ENCODE data around the gene LHX8. TPM values are rescaled to one million over a fixed set of nuclear protein-coding genes. Genes with fewer than 3 reads are reported as not detected.

LHX8 gene
- total RNA-seq, 1 experiment from 2014 or later, result not detected

- no peak for TF ChIP-seq CTCF (conservative IDR thresholded peaks at IDR 0.05)
- Histone ChIP-seq H4K91ac (ENCODE audit: insufficient read length, low read depth, low read length) (no peak overlapping the region), H3K56ac (ENCODE audit: insufficient read length, low read depth, low read length) (no peak overlapping the region), H2AK5ac (ENCODE audit: insufficient read length, low read length) (no peak overlapping the region), H3K23me2 (ENCODE audit: insufficient read length, low read depth, low read length, poor library complexity, severe bottlenecking) (no peaks in the 10 kb centered on the region), H4K5ac (ENCODE audit: insufficient read length, low read depth, low read length) (no peak overlapping the region), H3K18ac (ENCODE audit: insufficient read length, low read depth, low read length) (no peak overlapping the region), H2AFZ (ENCODE audit: low read length) (no peak overlapping the region), H4K20me1 (ENCODE audit: control insufficient read depth, insufficient read depth, insufficient read length) (no peaks in the 10 kb centered on the region), H2BK20ac (ENCODE audit: low read depth, low read length, poor library complexity, severe bottlenecking) (peak overlapping the region; percentile 6), H2BK12ac (ENCODE audit: insufficient read length, low read depth, low read length) (no peak overlapping the region), H3K79me2 (ENCODE audit: insufficient read depth, low read length) (no peaks in the 10 kb centered on the region), H3K27ac (ENCODE audit: insufficient read length, low read depth, low read length) (no peak overlapping the region), H3K4ac (ENCODE audit: low read depth, low read length) (no peak overlapping the region), H3T11ph (ENCODE audit: low read length) (no peak overlapping the region), H3K9ac (ENCODE audit: extremely low read depth, insufficient read length, low read length) (no peak overlapping the region), H3K79me1 (ENCODE audit: insufficient read depth, low read depth, low read length, poor library complexity, severe bottlenecking) (no peaks in the 10 kb centered on the region), H3K4me1 (ENCODE audit: insufficient read depth, low read length) (peaks cover 10% of the 10 kb centered on the region; the same call in 1 of the 2 replicates), H2BK120ac (ENCODE audit: low read depth, low read length, poor library complexity, severe bottlenecking) (no peak overlapping the region), H3K14ac (ENCODE audit: insufficient read depth, low read length) (no peak overlapping the region), H3K27me3 (ENCODE audit: insufficient read depth, low read length) (no peaks in the 10 kb centered on the region), H2BK5ac (ENCODE audit: insufficient read length, low read length) (no peak overlapping the region), H2BK15ac (ENCODE audit: low read depth, low read length) (no peak overlapping the region), H3K23ac (ENCODE audit: insufficient read length, low read depth, low read length) (no peak overlapping the region), H3K4me2 (ENCODE audit: insufficient read depth, insufficient read length, low read length) (no peak overlapping the region), H4K8ac (replicated peaks; ENCODE audit: insufficient read length, low read depth, low read length) (no peak overlapping the region), H3K9me3 (ENCODE audit: control insufficient read depth, low read depth, low read length) (no peaks in the 10 kb centered on the region)
- peaks cover 2% of the 10 kb centered on the region; the same call in 1 of the 2 replicates for H3K27me3 Mint-ChIP-seq (ENCODE audit: low read depth)
- no peak overlapping the region for H3K27ac Mint-ChIP-seq
- peaks cover 31 to 35% of the 10 kb centered on the region in 2 experiments for H3K4me1 Mint-ChIP-seq
- WGBS (ENCODE audit: extremely low coverage, insufficient read length, low lambda C conversion rate), result no CpG with 5 or more reads among the region's 2 CpGs
- no peak overlapping the region for H3K4me3 Mint-ChIP-seq
- peaks cover 0 to 10% (median 7%) of the 10 kb centered on the region in 3 experiments; a peak in 4 of 7 replicates for H3K36me3 Mint-ChIP-seq (ENCODE audit: insufficient read depth in 1 of 3, low read depth in 3 of 3)
- peaks cover 0 to 4% of the 10 kb centered on the region in 2 experiments; a peak in 1 of 5 replicates for H3K9me3 Mint-ChIP-seq
- DNase-seq, result no peak
Measured at GRCh38 chr1:75087278-75087677, 46.9 kb upstream of the LHX8 start.

Data from H9 (cell line).